HG02938 (cell line): ENCODE measurements around the gene NMBR.
"Not testable (repeated sequence)": the region's sequence is repeated elsewhere in the genome, so short reads cannot be mapped to it uniquely, and the experiment has no call there.

Experiments used
- ATAC-seq: cut with Tn5 transposase; IDR thresholded peaks from one replicate; pipeline ENCODE4 v1.9.1; 2021; ENCODE audit warnings: mild to moderate bottlenecking, moderate library complexity; ENCODE audit not compliant: unreplicated experiment

The NMBR gene

GRCh38 chr6:142155091-142155490, 8.2 kb upstream of the NMBR start:
- ATAC-seq = no peak

GRCh38 chr6:142154336-142154735, 7.4 kb upstream of the NMBR start:
- ATAC-seq = no peak

- ATAC-seq = no peak
Observed at GRCh38 chr6:142153196-142153595, 6.3 kb upstream of the NMBR start.

- no peak for ATAC-seq
Observed at GRCh38 chr6:142152746-142153145, 5.8 kb upstream of the NMBR start.

- not testable (repeated sequence) for ATAC-seq
Observed at GRCh38 chr6:142141531-142141930, 5.4 kb downstream of the NMBR start.

DNA sequence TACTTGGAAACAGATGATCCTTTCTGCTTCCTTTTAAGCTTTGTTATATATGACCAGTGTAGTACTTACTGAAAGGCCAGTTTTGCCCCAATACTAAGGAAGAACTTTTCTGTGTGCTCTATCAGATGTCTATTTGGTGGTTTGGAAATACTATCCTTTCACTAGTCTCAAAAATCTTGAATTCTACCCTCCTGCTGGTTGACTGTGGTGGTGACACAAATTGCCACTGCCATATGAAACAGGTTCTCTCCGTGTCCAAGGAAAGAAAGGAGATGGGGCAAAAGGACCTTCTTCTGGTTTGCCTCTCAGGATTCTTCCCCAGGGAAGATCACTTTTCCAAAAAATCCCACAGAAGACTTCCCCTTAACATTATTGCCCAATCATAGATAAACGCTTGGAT, 8.0 kb downstream of the NMBR start:
- no peak for ATAC-seq

- no peak for ATAC-seq
Observed at GRCh38 chr6:142132625-142133024, 14.3 kb downstream of the NMBR start, which contains the start of gene GJE1. TSS of gene GJE1 (plus strand) at chr6:142132925. CDS start at chr6:142133159, 234 bp downstream.

DNA sequence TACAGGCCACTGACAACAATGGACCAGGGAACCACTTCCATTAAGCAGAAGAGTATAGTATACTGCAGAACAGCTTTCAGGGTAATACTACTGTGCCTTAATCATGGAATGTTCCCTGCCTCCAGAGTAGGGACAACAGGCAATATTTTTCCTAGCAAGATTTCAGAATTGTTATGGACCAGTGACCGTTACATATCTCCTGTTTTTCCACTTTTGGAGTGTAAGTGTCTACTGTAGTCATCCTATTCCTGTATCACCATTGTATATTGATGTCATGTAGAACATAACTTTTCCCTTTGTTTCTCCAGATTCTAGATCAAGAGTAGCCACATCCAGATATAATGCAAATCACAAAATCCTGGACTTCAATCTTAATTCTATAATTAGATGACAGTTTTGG, 16.1 kb downstream of the NMBR start:
- ATAC-seq = no peak

DNA sequence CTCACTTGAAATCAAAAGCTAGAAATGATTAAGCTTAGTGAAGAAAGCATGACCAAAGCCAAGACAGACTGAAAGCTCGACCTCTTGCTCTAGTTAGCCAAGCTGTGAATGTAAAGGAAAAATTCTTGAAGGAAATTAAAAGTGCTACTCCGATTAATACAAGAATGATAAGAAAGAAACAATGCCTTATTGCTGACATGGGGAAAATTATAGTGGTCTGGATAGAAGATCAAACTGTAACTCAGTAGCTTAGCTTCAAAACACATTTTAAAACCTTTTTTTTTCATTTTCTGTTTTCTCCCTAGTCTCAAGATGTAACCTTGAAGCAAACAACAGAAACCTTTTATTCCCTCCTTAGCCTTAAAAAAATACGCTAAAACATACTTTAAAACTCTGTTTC, 25.6 kb downstream of the NMBR start:
- no peak for ATAC-seq

DNA sequence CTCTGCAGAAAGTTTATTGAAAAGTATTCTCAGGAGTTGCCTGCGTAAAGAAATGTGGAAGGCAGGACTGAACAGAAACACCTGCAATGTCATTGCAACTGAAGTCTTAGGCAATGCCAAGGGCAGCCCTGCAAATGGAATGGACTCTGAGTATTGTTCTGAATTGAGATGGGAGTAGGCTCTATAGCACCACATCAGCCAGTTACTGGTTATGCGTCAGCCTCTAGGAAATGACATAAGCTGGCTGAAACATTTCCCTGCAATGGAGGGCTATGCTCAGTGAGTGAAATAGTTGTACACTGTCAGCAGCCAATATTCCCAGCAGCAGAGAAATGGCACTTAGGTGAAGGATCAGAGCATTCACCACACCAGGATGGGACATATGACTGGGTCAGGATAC, 28.0 kb downstream of the NMBR start:
- ATAC-seq = no peak

GRCh38 chr6:142118328-142118727, 28.6 kb downstream of the NMBR start:
- no peak for ATAC-seq

DNA sequence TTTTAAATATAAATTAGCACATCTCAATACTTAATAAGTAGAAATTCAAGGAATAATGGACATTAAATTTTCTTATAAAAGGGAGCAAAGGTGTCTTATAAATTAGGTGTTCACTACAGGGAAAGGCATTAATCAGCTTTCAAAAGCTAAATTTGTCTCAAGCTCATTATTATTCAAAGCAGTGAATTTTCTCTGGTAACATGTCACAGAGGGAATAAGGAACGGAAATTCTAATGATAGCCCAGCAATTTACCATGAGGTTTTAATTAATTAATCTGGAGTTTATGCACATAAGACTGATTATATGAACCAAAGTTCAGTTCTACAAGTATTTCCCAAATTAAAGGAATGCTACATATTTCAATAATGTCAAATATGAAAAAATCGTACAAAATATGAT, 29.6 kb downstream of the NMBR start:
- no peak for ATAC-seq

- peak; percentile 58 for ATAC-seq
Observed at GRCh38 chr6:142112451-142113061, 34.4 kb downstream of the NMBR start.

GRCh38 chr6:142110820-142111219, 36.1 kb downstream of the NMBR start:
- not testable (repeated sequence) for ATAC-seq

- ATAC-seq = not testable (repeated sequence)
Observed at GRCh38 chr6:142104820-142105219, 42.1 kb downstream of the NMBR start.

GRCh38 chr6:142088858-142089216, 58.1 kb downstream of the NMBR start:
- ATAC-seq = no peak

DNA sequence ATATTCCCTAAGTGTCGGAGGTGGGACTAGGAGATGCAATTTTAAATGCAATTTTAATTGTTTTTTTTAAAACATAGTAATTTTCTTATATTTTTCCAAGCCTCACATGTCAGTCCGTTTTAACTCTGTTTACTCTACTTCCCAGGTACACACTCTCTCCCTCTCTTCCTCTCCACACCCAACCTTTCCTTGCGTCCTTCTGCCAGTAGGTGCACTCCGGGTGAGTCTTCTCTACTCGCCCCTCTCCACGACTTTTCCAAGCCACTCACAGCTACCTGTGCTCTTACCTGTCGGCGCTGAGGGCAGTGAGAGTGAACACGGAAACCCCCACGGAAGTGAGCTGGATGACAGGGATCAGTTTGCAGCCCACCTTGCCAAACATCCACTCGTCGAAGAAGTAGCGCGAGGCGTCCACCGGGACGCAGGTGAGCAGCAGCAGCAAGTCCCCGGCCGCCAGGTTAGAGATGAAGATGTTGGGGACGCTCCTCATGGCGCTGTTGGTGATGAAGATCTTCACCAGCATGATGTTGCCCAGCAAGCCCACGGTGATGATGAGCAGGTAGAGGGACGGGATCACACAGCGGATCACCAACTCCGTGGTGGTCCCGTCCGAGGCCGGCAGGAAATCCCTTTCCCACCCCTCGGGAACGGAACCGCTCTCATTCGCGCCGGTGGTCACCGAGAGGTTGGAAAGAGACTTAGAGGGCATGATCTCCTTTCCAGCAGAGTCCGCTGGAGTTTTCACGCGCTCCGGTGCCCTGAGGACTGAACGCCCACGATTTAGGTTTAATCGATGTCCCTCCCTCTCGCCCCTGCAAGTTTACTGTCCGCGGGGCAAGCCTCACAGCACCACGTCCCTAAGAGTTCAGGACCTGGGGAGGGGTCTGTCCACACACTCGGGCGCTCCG, 58.7 kb downstream of the NMBR start:
- ATAC-seq = no peak

GRCh38 chr6:142079130-142079529, 67.8 kb downstream of the NMBR start:
- no peak for ATAC-seq

- ATAC-seq = no peak
Observed at GRCh38 chr6:142075516-142076101, 71.3 kb downstream of the NMBR start.

DNA sequence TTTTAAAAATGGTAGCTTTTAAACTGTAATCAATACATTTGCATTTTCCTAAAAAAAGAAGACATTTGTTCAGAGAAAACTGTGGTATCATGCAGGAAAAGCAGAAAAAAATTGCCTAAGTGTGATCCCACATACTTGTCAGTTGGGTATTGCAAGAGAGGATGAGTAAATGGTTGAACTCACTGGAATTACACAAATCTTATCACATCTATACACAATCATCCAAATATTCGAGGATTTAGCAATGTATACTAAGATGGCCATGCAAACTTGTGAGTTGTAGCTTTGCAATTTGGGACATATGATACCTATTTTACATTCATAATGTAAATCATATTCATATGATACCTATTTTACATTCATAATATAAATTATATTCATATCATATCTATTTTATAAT, 72.4 kb downstream of the NMBR start:
- ATAC-seq = no peak

GRCh38 chr6:142071981-142072380, 74.9 kb downstream of the NMBR start:
- ATAC-seq = no peak

GRCh38 chr6:142068416-142068815, 78.5 kb downstream of the NMBR start:
- ATAC-seq = no peak
